GM12878 (cell line): Measurements from ENCODE around the gene PRRX2. TPM values are rescaled to one million over a fixed set of nuclear protein-coding genes. Genes with fewer than 3 reads are reported as not detected.

Experiments
- ATAC-seq: fragments of 200-7000 bp; cut with Tn5 transposase; 3 replicates; pipeline ENCODE4 v1.9.1; 2020; ENCODE audit warnings: mild to moderate bottlenecking, moderate library complexity
- BruUV-seq: library from RNA; stranded (reverse); fragments of 400-500 nt; replicated peaks from 2 replicates; lab custom pipeline; 2021; lab: Mats Ljungman, UMichigan
- CTCF ChIA-PET: fragments of 300-600 bp; sonication (Branson Sonifier 250); formaldehyde crosslinking; extraction: SDS; loops from one replicate; lab custom pipeline; 2021; ENCODE audit warnings: inconsistent platforms; lab: Yijun Ruan, JAX
- POLR2A ChIA-PET: fragments of 350-600 bp; formaldehyde crosslinking; extraction: SDS; loops from one replicate; lab custom pipeline; 2021; ENCODE audit warnings: inconsistent platforms; lab: Charles Lee
- RAD21 ChIA-PET: fragments of 300-600 bp; sonication (Branson Sonifier 250); formaldehyde crosslinking; loops from one replicate; lab custom pipeline; 2023; ENCODE audit warnings: antibody characterized with exemption; ENCODE audit not compliant: unreplicated experiment; lab: Charles Lee
- SMC1A ChIA-PET: fragments of 300-600 bp; sonication (Branson Sonifier 250); formaldehyde crosslinking; loops from one replicate; lab custom pipeline; 2023; ENCODE audit not compliant: unreplicated experiment, uncharacterized antibody; lab: Charles Lee
- DNase-seq: peaks from one replicate; pipeline ENCODE4 v3.0.0-alpha.2; 2011; ENCODE audit warnings: low read depth, low spot score
- FAIRE-seq: peaks from 3 replicates; lab custom pipeline; 2011; peaks lifted over from hg19 to GRCh38; lab: Jason Lieb, UNC
- H2AFZ ChIP-seq: 2 replicates; pipeline ENCODE4 v1.6.0; 2011; ENCODE audit warnings: low read depth, low read length, control low read depth; ENCODE audit not compliant: control insufficient read depth
- H3K27ac ChIP-seq: 2 replicates; pipeline ENCODE4 v1.5.1; 2011; ENCODE audit warnings: control low read depth; ENCODE audit not compliant: control insufficient read depth, insufficient read depth
- H3K27me3 ChIP-seq, 2 experiments: replicated peaks in 1 of 2; 2 replicates each; pipeline versions ENCODE4 v1.6.0 to v1.6.1; 2011; ENCODE audit warnings: low read length in 1 of 2; ENCODE audit not compliant: control insufficient read depth in 2 of 2, insufficient read depth in 2 of 2
- H3K36me3 ChIP-seq, 2 experiments: 2 replicates each; pipeline ENCODE4 v1.5.1; 2011; ENCODE audit warnings: low read length in 1 of 2; ENCODE audit not compliant: control insufficient read depth in 2 of 2, insufficient read depth in 2 of 2
- H3K4me1 ChIP-seq: 2 replicates; pipeline ENCODE4 v1.6.1; 2011; ENCODE audit warnings: mild to moderate bottlenecking, low read length, moderate library complexity, mixed read lengths; ENCODE audit not compliant: control insufficient read depth, insufficient read depth
- H3K4me2 ChIP-seq: 2 replicates; pipeline ENCODE4 v1.6.0; 2011; ENCODE audit warnings: control low read depth; ENCODE audit not compliant: control insufficient read depth, insufficient read depth
- H3K4me3 ChIP-seq: fragments of 200-600 bp; sonication (generic); 2 replicates; pipeline ENCODE4 v1.5.1; 2016
- H3K79me2 ChIP-seq: 2 replicates; pipeline ENCODE4 v1.6.0; 2011; ENCODE audit warnings: low read length; ENCODE audit not compliant: control insufficient read depth, insufficient read depth
- H3K9ac ChIP-seq: 2 replicates; pipeline ENCODE4 v1.8.0; 2011; ENCODE audit warnings: low read length, control low read depth, mixed read lengths; ENCODE audit not compliant: control insufficient read depth, insufficient read depth
- H3K9me3 ChIP-seq: replicated peaks from 3 replicates; pipeline ENCODE4 v1.5.1; 2011; ENCODE audit warnings: mild to moderate bottlenecking, low read length; ENCODE audit not compliant: control insufficient read depth, insufficient read depth
- H4K20me1 ChIP-seq: 2 replicates; pipeline ENCODE4 v1.6.0; 2011; ENCODE audit not compliant: control insufficient read depth, insufficient read depth
- BACH1 ChIP-seq: fragments of 450-650 bp; IDR thresholded peaks from 2 replicates; pipeline ENCODE4 v1.6.1; 2017; ENCODE audit warnings: mild to moderate bottlenecking, borderline replicate concordance
- FOXK2 ChIP-seq: fragments of 450-650 bp; IDR thresholded peaks from 2 replicates; pipeline ENCODE4 v1.6.1; 2017; ENCODE audit warnings: mild to moderate bottlenecking, moderate library complexity
- HSF1 ChIP-seq: fragments of 150-350 bp; IDR thresholded peaks from 2 replicates; pipeline ENCODE4 v1.6.1; 2014; ENCODE audit warnings: mild to moderate bottlenecking, low read depth, low read length
- KDM1A ChIP-seq: fragments of 200-600 bp; sonication (generic); IDR thresholded peaks from 2 replicates; pipeline ENCODE4 v1.6.1; 2016; ENCODE audit warnings: borderline replicate concordance
- MEF2B ChIP-seq: fragments of 450-650 bp; IDR thresholded peaks from 2 replicates; pipeline ENCODE4 v1.6.1; 2018; ENCODE audit warnings: mild to moderate bottlenecking, moderate library complexity; ENCODE audit not compliant: partially characterized antibody, poor library complexity, severe bottlenecking
- RELA ChIP-seq: fragments of 450-650 bp; IDR thresholded peaks from 2 replicates; pipeline ENCODE4 v1.8.0; 2014; ENCODE audit warnings: borderline replicate concordance; ENCODE audit not compliant: partially characterized antibody
- WGBS: methylation state at CpG from one replicate; pipeline ENCODE4 v1.1.6; 2016; ENCODE audit warnings: low lambda C conversion rate; ENCODE audit not compliant: insufficient replicate concordance, insufficient coverage; ENCODE audit errors: missing lambda C conversion rate; 5-methylcytosine and 5-hydroxymethylcytosine counted together
- in situ Hi-C: fragments of 300-500 bp; cut with MboI; formaldehyde crosslinking; loops from 9 replicates; pipeline ENCODE4 v1.14.3; 2018; ENCODE audit warnings: mixed read lengths
- intact Hi-C: fragments of 100-400 bp; cut with micrococcal nuclease; formaldehyde crosslinking; loops from one replicate; pipeline ENCODE4 v1.14.2; 2022; ENCODE audit not compliant: unreplicated experiment
- polyA plus RNA-seq, 11 experiments: library from polyadenylated mRNA; depleted of rRNA in 4 of 11; unstranded in 6 of 11; stranded (reverse) in 5 of 11; fragments of >200 nt; fragmentation: Nextera tagmentation in 4 of 11; fragmentation: Illumina TruSeq in 1 of 11; extraction: Ambion mirVana in 4 of 11; extraction: Trizol in 1 of 11; gene quantifications; 1 replicate in 1 of 11; 2 replicates in 10 of 11; pipeline versions ENCODE4 v1.2.1 to v1.2.3, GENCODE V29; 2011 to 2016; ENCODE audit warnings: inconsistent platforms in 2 of 11, missing spikeins in 2 of 11, low read depth in 1 of 11
- total RNA-seq, 4 experiments: library from RNA; depleted of rRNA in 3 of 4; stranded (reverse); fragments of >200 nt in 3 of 4; fragmentation: Illumina TruSeq in 1 of 4; extraction: Trizol in 1 of 4; gene quantifications; 2 replicates each; pipeline versions ENCODE4 v1.2.1 to v1.2.3, GENCODE V29; 2013 to 2021

Gene PRRX2
- total and polyA plus RNA-seq, 10 of the 15 experiments (the other 5 are each of a cell fraction or from before 2014, with no cell fraction given) = not detected

GRCh38 chr9:129740174-129740573, 74.7 kb downstream of the PRRX2 start:
- Histone ChIP-seq H3K36me3 (no peaks in the 10 kb centered on the region), H3K27me3 (no peaks in the 10 kb centered on the region), H3K4me1 (peaks cover 6% of the 10 kb centered on the region), H3K9ac (no peak overlapping the region), H3K4me3 (no peak overlapping the region), H3K27ac (no peak overlapping the region), H2AFZ (no peak overlapping the region), H4K20me1 (no peaks in the 10 kb centered on the region), H3K4me2 (no peak overlapping the region), H3K9me3 (no peaks in the 10 kb centered on the region; the same call in 2 of the 3 replicates), H3K79me2 (no peaks in the 10 kb centered on the region)
- ChIA-PET RAD21 (interaction anchor here (1.5 kb wide), 1 partner anchor 13 kb away, joined by 6 read pairs; no protein-coding TSS in a partner anchor), POLR2A (no interaction called here), CTCF (interaction anchor here (1.0 to 4.3 kb wide), 3 partner anchors 13 to 495 kb away, joined by 3 to 45 read pairs (median 4); no protein-coding TSS in a partner anchor), SMC1A (no interaction called here)
- 38% methylated on average over 7 of the region's 7 CpGs for WGBS
- no peak for FAIRE-seq
- ATAC-seq = no peak
- in situ Hi-C loops = no loop called here
- intact Hi-C loops = no loop called here
- DNase-seq = no peak
- no TSS peak for BruUV-seq
- TF ChIP-seq HSF1 (no peak), BACH1 (no peak), FOXK2 (no peak), KDM1A (no peak), MEF2B (no peak), RELA (no peak)
